SK-N-SH treated with all-trans-retinoic acid at 6 μM for 48 hours (cell line): Measurements from ENCODE around the gene PRRT2.

Experiments
- ATAC-seq: fragments of 200-7000 bp; cut with Tn5 transposase; 3 replicates; pipeline ENCODE4 v1.9.1; 2020; ENCODE audit warnings: mild to moderate bottlenecking, moderate library complexity
- ARNTL ChIP-seq: fragments of 450-650 bp; formaldehyde crosslinking; IDR thresholded peaks from 2 replicates; pipeline ENCODE4 v1.5.0; 2020; ENCODE audit warnings: low read depth, mild to moderate bottlenecking, moderate library complexity, borderline replicate concordance
- BACH2 ChIP-seq: fragments of 250-450 bp; sonication (Bioruptor Pico); IDR thresholded peaks from 2 replicates; pipeline ENCODE4 v1.9.0; 2021; ENCODE audit warnings: mild to moderate bottlenecking, borderline replicate concordance
- CREB5 ChIP-seq: fragments of 250-450 bp; sonication (Bioruptor Pico); IDR thresholded peaks from 2 replicates; pipeline ENCODE4 v1.5.1; 2020; ENCODE audit warnings: low read depth, mild to moderate bottlenecking, moderate library complexity
- CSDC2 ChIP-seq: fragments of 250-450 bp; sonication (Bioruptor Pico); IDR thresholded peaks from 2 replicates; pipeline ENCODE4 v1.5.0; 2020; ENCODE audit warnings: mild to moderate bottlenecking, moderate library complexity
- ESRRG ChIP-seq: fragments of 250-450 bp; sonication (Bioruptor Pico); IDR thresholded peaks from 2 replicates; pipeline ENCODE4 v1.6.1; 2021; ENCODE audit warnings: mild to moderate bottlenecking
- GLIS3 ChIP-seq: fragments of 250-450 bp; sonication (Bioruptor Pico); IDR thresholded peaks from 2 replicates; pipeline ENCODE4 v1.5.0; 2020; ENCODE audit warnings: mild to moderate bottlenecking, moderate library complexity
- OSR1 ChIP-seq: fragments of 250-450 bp; sonication (Bioruptor Pico); IDR thresholded peaks from 2 replicates; pipeline ENCODE4 v1.8.0; 2022; ENCODE audit warnings: moderate library complexity, mild to moderate bottlenecking, inconsistent platforms
- POU6F1 ChIP-seq: fragments of 250-450 bp; sonication (Bioruptor Pico); IDR thresholded peaks from 2 replicates; pipeline ENCODE4 v1.8.0; 2021; ENCODE audit warnings: low read depth, mild to moderate bottlenecking, moderate library complexity, borderline replicate concordance
- PPARA ChIP-seq: fragments of 250-450 bp; sonication (Bioruptor Pico); IDR thresholded peaks from 2 replicates; pipeline ENCODE4 v1.5.0; 2020; ENCODE audit warnings: mild to moderate bottlenecking, borderline replicate concordance
- RARB ChIP-seq: fragments of 250-450 bp; sonication (Bioruptor Pico); IDR thresholded peaks from 2 replicates; pipeline ENCODE4 v1.8.0; 2021; ENCODE audit warnings: mild to moderate bottlenecking, moderate library complexity
- SNAI2 ChIP-seq: fragments of 250-450 bp; sonication (Bioruptor Pico); IDR thresholded peaks from 2 replicates; pipeline ENCODE4 v1.5.0; 2020; ENCODE audit warnings: mild to moderate bottlenecking, moderate library complexity
- TCF4 ChIP-seq: fragments of 250-450 bp; sonication (Bioruptor Pico); IDR thresholded peaks from 2 replicates; pipeline ENCODE4 v1.8.0; 2021; ENCODE audit warnings: mild to moderate bottlenecking, moderate library complexity, borderline replicate concordance
- TOX ChIP-seq: fragments of 250-450 bp; sonication (Bioruptor Pico); IDR thresholded peaks from 2 replicates; pipeline ENCODE4 v1.8.0; 2021; ENCODE audit warnings: mild to moderate bottlenecking, moderate library complexity, borderline replicate concordance
- TSHZ2 ChIP-seq: fragments of 250-450 bp; sonication (Bioruptor Pico); IDR thresholded peaks from 2 replicates; pipeline ENCODE4 v1.5.0; 2020; ENCODE audit warnings: mild to moderate bottlenecking, moderate library complexity
- ZFP3 ChIP-seq: fragments of 250-450 bp; sonication (Bioruptor Pico); IDR thresholded peaks from 2 replicates; pipeline ENCODE4 v1.5.0; 2020; ENCODE audit warnings: mild to moderate bottlenecking, moderate library complexity
- ZFP30 ChIP-seq: fragments of 450-650 bp; formaldehyde crosslinking; IDR thresholded peaks from 2 replicates; pipeline ENCODE4 v1.5.0; 2022; ENCODE audit warnings: mild to moderate bottlenecking, moderate library complexity
- ZNF565 ChIP-seq: fragments of 450-650 bp; formaldehyde crosslinking; conservative IDR thresholded peaks from 2 replicates; pipeline ENCODE4 v1.5.0; 2020; ENCODE audit warnings: low read depth, mild to moderate bottlenecking, moderate library complexity
- ZNF70 ChIP-seq: fragments of 450-650 bp; formaldehyde crosslinking; IDR thresholded peaks from 2 replicates; pipeline ENCODE4 v1.5.0; 2020; ENCODE audit warnings: mild to moderate bottlenecking, moderate library complexity
- ZNF8 ChIP-seq: fragments of 450-650 bp; formaldehyde crosslinking; IDR thresholded peaks from 2 replicates; pipeline ENCODE4 v1.5.0; 2020; ENCODE audit warnings: mild to moderate bottlenecking, moderate library complexity
- TF ChIP-seq, protein P1 (sequence below): fragments of 250-450 bp; sonication (Bioruptor Pico); IDR thresholded peaks from 2 replicates; pipeline ENCODE4 v1.5.1; 2021; ENCODE audit warnings: mild to moderate bottlenecking, moderate library complexity
- TF ChIP-seq, protein P2 (sequence below): fragments of 250-450 bp; sonication (Bioruptor Pico); IDR thresholded peaks from 2 replicates; pipeline ENCODE4 v1.8.0; 2020; ENCODE audit warnings: mild to moderate bottlenecking, moderate library complexity, borderline replicate concordance

The PRRT2 gene

GRCh38 chr16:29844575-29845331 lies 32.8 kb downstream of the PRRT2 start (continued):
- TF ChIP-seq CSDC2 (CRISPR knock-in tag): no peak
- TF ChIP-seq ZNF70: no peak
- TF ChIP-seq, all 23 proteins: peak for 0

DNA sequence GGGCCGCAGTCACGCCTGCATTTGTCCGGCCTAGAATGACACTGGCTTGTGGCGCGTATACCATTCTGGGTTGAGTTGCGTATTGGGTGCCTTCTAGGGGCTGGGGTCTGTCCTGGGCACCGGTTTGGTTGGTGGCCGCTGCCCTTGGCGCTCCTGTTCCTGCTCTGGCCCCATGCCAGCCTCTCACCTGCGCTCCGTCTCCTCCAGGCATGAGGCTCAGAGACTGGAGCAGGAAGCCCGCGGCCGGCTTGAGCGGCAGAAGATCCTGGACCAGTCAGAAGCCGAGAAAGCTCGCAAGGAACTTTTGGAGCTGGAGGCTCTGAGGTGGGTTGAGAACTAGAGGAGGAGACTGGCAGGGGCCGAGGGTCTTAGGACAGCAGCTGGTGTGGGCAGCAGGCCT lies 33.7 kb downstream of the PRRT2 start:
- ATAC-seq: no peak
- TF ChIP-seq GLIS3 (no peak), OSR1 (CRISPR knock-in tag) (no peak), CREB5 (no peak), BACH2 (CRISPR knock-in tag) (no peak), SNAI2 (CRISPR knock-in tag) (no peak), TSHZ2 (CRISPR knock-in tag) (no peak), TOX (CRISPR knock-in tag) (no peak), ARNTL (CRISPR knock-in tag) (no peak), ZFP30 (CRISPR knock-in tag) (no peak), TCF4 (CRISPR knock-in tag) (no peak), ZNF565 (CRISPR knock-in tag) (no peak), CSDC2 (CRISPR knock-in tag) (no peak), RARB (CRISPR knock-in tag) (no peak), PPARA (no peak), ZNF8 (CRISPR knock-in tag) (no peak), ZFP3 (CRISPR knock-in tag) (no peak), POU6F1 (CRISPR knock-in tag) (no peak), ESRRG (CRISPR knock-in tag) (no peak)
- TF ChIP-seq, protein P1, sequence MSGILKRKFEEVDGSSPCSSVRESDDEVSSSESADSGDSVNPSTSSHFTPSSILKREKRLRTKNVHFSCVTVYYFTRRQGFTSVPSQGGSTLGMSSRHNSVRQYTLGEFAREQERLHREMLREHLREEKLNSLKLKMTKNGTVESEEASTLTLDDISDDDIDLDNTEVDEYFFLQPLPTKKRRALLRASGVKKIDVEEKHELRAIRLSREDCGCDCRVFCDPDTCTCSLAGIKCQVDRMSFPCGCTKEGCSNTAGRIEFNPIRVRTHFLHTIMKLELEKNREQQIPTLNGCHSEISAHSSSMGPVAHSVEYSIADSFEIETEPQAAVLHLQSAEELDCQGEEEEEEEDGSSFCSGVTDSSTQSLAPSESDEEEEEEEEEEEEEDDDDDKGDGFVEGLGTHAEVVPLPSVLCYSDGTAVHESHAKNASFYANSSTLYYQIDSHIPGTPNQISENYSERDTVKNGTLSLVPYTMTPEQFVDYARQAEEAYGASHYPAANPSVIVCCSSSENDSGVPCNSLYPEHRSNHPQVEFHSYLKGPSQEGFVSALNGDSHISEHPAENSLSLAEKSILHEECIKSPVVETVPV (CRISPR knock-in tag): no peak
- TF ChIP-seq, protein P2, sequence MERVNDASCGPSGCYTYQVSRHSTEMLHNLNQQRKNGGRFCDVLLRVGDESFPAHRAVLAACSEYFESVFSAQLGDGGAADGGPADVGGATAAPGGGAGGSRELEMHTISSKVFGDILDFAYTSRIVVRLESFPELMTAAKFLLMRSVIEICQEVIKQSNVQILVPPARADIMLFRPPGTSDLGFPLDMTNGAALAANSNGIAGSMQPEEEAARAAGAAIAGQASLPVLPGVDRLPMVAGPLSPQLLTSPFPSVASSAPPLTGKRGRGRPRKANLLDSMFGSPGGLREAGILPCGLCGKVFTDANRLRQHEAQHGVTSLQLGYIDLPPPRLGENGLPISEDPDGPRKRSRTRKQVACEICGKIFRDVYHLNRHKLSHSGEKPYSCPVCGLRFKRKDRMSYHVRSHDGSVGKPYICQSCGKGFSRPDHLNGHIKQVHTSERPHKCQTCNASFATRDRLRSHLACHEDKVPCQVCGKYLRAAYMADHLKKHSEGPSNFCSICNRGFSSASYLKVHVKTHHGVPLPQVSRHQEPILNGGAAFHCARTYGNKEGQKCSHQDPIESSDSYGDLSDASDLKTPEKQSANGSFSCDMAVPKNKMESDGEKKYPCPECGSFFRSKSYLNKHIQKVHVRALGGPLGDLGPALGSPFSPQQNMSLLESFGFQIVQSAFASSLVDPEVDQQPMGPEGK: no peak
